ENCODE results near the gene SCRG1. TPM values are rescaled to one million over a fixed set of nuclear protein-coding genes. Genes with fewer than 3 reads are reported as not detected.
A peak's percentile ranks its signal among the peaks of the same experiment; 100 is the strongest.

SCRG1 gene
- total RNA-seq, 1 experiment from 2014 or later, result not detected

DNA sequence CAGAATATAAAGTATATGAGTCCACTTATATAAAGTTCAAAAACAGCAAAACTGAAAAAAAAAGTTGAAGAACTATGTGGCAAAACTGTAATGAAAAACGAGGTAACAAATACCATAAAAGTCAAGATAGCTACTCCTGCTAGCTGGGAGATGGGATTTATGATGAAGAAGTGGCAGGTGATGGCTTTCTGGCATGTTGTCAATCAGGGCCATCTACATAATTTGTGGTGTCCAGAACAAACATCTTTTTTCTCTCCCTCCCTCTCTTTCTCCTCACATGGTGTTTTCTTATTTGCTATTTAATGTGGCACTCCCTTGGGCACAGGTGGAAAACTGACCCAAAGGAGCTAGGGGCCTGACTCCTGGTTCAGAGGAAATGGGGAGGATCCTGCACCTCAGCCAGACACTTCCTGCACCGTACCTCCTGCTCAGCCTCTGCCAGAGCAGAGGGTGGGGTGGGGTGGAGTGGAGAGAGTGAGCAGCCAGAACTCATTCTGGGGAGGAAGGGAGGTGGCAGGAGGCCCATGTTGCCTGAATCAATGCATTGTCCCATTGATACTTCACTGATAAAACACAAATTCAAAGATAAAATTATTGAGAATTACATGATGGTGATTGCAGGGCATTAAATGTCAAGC is 33.4 kb downstream of the SCRG1 start:
- no peak for DNase-seq
- H3K9me3 ChIP-seq (ENCODE audit: insufficient read depth, low read depth), result no peaks in the 10 kb centered on the region
- no peak for TF ChIP-seq EZH2 (IDR thresholded peaks at IDR 0.05; ENCODE audit: low read depth)
- TF ChIP-seq, protein P1, sequence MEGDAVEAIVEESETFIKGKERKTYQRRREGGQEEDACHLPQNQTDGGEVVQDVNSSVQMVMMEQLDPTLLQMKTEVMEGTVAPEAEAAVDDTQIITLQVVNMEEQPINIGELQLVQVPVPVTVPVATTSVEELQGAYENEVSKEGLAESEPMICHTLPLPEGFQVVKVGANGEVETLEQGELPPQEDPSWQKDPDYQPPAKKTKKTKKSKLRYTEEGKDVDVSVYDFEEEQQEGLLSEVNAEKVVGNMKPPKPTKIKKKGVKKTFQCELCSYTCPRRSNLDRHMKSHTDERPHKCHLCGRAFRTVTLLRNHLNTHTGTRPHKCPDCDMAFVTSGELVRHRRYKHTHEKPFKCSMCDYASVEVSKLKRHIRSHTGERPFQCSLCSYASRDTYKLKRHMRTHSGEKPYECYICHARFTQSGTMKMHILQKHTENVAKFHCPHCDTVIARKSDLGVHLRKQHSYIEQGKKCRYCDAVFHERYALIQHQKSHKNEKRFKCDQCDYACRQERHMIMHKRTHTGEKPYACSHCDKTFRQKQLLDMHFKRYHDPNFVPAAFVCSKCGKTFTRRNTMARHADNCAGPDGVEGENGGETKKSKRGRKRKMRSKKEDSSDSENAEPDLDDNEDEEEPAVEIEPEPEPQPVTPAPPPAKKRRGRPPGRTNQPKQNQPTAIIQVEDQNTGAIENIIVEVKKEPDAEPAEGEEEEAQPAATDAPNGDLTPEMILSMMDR (conservative IDR thresholded peaks at IDR 0.05), result no peak
- H3K4me3 ChIP-seq, result no peak overlapping the region
- H3K27me3 ChIP-seq (ENCODE audit: insufficient read depth, low read depth), result no peaks in the 10 kb centered on the region
- no peaks in the 10 kb centered on the region for H3K79me2 ChIP-seq (ENCODE audit: low read depth)
- no peaks in the 10 kb centered on the region for H4K20me1 ChIP-seq (ENCODE audit: insufficient read depth)
- H3K27ac ChIP-seq, result no peak overlapping the region
- ChIA-PET POLR2A (ENCODE audit: unreplicated experiment) (no interaction called here), CTCF (no interaction called here)
- no TSS peak for BruUV-seq (replicated peaks)
- intact Hi-C loops (cut with micrococcal nuclease; ENCODE audit: unreplicated experiment), result no loop called here
- H3K4me1 ChIP-seq (replicated peaks; ENCODE audit: insufficient read depth), result no peaks in the 10 kb centered on the region
- H2AFZ ChIP-seq, result no peak overlapping the region
- H3K9me2 ChIP-seq (ENCODE audit: insufficient read depth), result no peaks in the 10 kb centered on the region
- H3F3A ChIP-seq (ENCODE audit: insufficient read depth, low read depth), result 0 out of 2 replicates have a peak, but pooled peaks cover 3% of the 10 kb centered on the region
- H3K36me3 ChIP-seq (ENCODE audit: low read depth), result no peaks in the 10 kb centered on the region
- no peak overlapping the region for H3K4me2 ChIP-seq

DNA sequence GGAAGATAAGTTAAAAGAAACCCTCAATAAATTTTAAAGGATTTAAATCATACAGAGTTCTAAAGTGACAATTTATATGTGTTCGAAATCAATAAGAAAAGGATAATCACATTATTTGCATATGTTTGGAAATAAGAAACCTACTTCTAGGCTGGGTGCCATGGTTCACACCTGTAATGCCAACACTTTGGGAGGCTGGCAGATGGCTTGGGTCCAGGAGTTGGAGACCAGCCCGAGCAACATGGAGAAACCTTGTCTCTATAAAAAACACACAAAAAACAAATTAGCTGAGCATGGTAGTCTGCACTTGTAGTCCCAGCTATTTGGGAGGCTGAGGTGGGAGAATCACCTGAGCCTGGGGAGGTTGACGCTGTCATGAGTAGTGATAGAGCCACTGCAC is 36.2 kb downstream of the SCRG1 start:
- H3K4me1 ChIP-seq (replicated peaks; ENCODE audit: insufficient read depth), result no peaks in the 10 kb centered on the region
- POLR2A ChIA-PET (ENCODE audit: unreplicated experiment), result no interaction called here

GRCh38 chr4:173360587-173361221 is 38.2 kb downstream of the SCRG1 start:
- no peak overlapping the region for H3K27ac ChIP-seq
- H4K20me1 ChIP-seq (ENCODE audit: insufficient read depth), result no peaks in the 10 kb centered on the region
- H3K9me2 ChIP-seq (ENCODE audit: insufficient read depth), result no peaks in the 10 kb centered on the region
- no peak for DNase-seq
- H3K36me3 ChIP-seq (ENCODE audit: low read depth), result no peaks in the 10 kb centered on the region
- no TSS peak for BruUV-seq (replicated peaks)
- H3K4me2 ChIP-seq, result no peak overlapping the region
- H3K4me3 ChIP-seq, result no peak overlapping the region
- TF ChIP-seq EZH2 (IDR thresholded peaks at IDR 0.05; ENCODE audit: low read depth), result no peak
- TF ChIP-seq, protein P1 (conservative IDR thresholded peaks at IDR 0.05), result peak; percentile 45; the same call in 1 of the 2 replicates
- intact Hi-C loops (cut with micrococcal nuclease; ENCODE audit: unreplicated experiment), result no loop called here
- no peaks in the 10 kb centered on the region for H3F3A ChIP-seq (ENCODE audit: insufficient read depth, low read depth)
- H2AFZ ChIP-seq, result no peak overlapping the region
- ChIA-PET POLR2A (ENCODE audit: unreplicated experiment) (no interaction called here), CTCF (interaction anchor here (0.6 kb wide), 1 partner anchor 10 kb away, joined by 7 read pairs; the partner anchor contains the start of gene SAP30)
- no peaks in the 10 kb centered on the region for H3K9me3 ChIP-seq (ENCODE audit: insufficient read depth, low read depth)
- no peaks in the 10 kb centered on the region for H3K4me1 ChIP-seq (replicated peaks; ENCODE audit: insufficient read depth)
- H3K79me2 ChIP-seq (ENCODE audit: low read depth), result no peaks in the 10 kb centered on the region
- H3K27me3 ChIP-seq (ENCODE audit: insufficient read depth, low read depth), result no peaks in the 10 kb centered on the region

More for the DNA sequence above, 36.2 kb downstream of the SCRG1 start:
- no TSS peak for BruUV-seq (replicated peaks)
- intact Hi-C loops (cut with micrococcal nuclease; ENCODE audit: unreplicated experiment), result no loop called here
- Histone ChIP-seq H2AFZ (no peak overlapping the region), H3K4me2 (no peak overlapping the region), H3K36me3 (ENCODE audit: low read depth) (no peaks in the 10 kb centered on the region), H3F3A (ENCODE audit: insufficient read depth, low read depth) (no peaks in the 10 kb centered on the region), H3K79me2 (ENCODE audit: low read depth) (no peaks in the 10 kb centered on the region), H3K27ac (no peak overlapping the region), H3K4me3 (no peak overlapping the region), H4K20me1 (ENCODE audit: insufficient read depth) (no peaks in the 10 kb centered on the region), H3K9me3 (ENCODE audit: insufficient read depth, low read depth) (no peaks in the 10 kb centered on the region), H3K27me3 (ENCODE audit: insufficient read depth, low read depth) (no peaks in the 10 kb centered on the region), H3K9me2 (ENCODE audit: insufficient read depth) (no peaks in the 10 kb centered on the region)
- DNase-seq, result no peak
- CTCF ChIA-PET, result no interaction called here
- TF ChIP-seq EZH2 (IDR thresholded peaks at IDR 0.05; ENCODE audit: low read depth), result no peak
- TF ChIP-seq, protein P1 (conservative IDR thresholded peaks at IDR 0.05), result no peak

All from PC-9 (cell line).